ENCODE results near the gene SPATA2L. TPM values are rescaled to one million over a fixed set of nuclear protein-coding genes. Genes with fewer than 3 reads are reported as not detected.

The SPATA2L gene
- total RNA-seq, 1 donor from 2014 or later: 7.0 TPM

DNA sequence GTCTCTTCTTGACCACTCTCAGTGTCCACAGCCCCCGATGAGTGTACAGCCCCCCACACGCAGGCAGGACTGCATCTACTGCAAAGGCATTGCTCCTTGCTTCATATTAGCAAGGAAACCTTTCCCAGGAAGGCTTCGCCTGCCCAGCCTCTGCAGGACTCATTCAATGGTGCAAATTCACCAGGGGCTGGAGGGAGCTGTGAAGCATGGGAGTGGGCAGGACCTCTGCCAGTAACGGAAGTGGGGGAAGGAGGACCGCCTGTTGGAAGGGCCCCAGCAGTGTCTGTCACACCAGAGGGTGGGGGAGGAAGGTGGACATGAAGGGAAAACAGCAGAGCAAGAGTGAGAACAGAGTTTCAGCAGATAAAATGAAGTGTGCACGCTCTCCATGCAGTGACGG lies 41.4 kb downstream of the SPATA2L start:
- TF ChIP-seq, protein P1, sequence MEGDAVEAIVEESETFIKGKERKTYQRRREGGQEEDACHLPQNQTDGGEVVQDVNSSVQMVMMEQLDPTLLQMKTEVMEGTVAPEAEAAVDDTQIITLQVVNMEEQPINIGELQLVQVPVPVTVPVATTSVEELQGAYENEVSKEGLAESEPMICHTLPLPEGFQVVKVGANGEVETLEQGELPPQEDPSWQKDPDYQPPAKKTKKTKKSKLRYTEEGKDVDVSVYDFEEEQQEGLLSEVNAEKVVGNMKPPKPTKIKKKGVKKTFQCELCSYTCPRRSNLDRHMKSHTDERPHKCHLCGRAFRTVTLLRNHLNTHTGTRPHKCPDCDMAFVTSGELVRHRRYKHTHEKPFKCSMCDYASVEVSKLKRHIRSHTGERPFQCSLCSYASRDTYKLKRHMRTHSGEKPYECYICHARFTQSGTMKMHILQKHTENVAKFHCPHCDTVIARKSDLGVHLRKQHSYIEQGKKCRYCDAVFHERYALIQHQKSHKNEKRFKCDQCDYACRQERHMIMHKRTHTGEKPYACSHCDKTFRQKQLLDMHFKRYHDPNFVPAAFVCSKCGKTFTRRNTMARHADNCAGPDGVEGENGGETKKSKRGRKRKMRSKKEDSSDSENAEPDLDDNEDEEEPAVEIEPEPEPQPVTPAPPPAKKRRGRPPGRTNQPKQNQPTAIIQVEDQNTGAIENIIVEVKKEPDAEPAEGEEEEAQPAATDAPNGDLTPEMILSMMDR (IDR thresholded peaks at IDR 0.05): no peak
- POLR2A ChIA-PET: no interaction called here
- no peaks in the 10 kb centered on the region for H3K27me3 Mint-ChIP-seq
- H3K9me3 Mint-ChIP-seq: no peaks in the 10 kb centered on the region
- no peak overlapping the region for H3K27ac Mint-ChIP-seq
- H3K4me3 Mint-ChIP-seq: no peak overlapping the region
- peaks cover 23% of the 10 kb centered on the region for H3K4me1 Mint-ChIP-seq
- H3K36me3 Mint-ChIP-seq (ENCODE audit: low read depth): peaks cover 16% of the 10 kb centered on the region
- no peak for DNase-seq
- intact Hi-C loops (cut with micrococcal nuclease): no loop called here
- no peak for ATAC-seq (ENCODE audit: low read depth)
- CTCF ChIA-PET: no interaction called here

DNA sequence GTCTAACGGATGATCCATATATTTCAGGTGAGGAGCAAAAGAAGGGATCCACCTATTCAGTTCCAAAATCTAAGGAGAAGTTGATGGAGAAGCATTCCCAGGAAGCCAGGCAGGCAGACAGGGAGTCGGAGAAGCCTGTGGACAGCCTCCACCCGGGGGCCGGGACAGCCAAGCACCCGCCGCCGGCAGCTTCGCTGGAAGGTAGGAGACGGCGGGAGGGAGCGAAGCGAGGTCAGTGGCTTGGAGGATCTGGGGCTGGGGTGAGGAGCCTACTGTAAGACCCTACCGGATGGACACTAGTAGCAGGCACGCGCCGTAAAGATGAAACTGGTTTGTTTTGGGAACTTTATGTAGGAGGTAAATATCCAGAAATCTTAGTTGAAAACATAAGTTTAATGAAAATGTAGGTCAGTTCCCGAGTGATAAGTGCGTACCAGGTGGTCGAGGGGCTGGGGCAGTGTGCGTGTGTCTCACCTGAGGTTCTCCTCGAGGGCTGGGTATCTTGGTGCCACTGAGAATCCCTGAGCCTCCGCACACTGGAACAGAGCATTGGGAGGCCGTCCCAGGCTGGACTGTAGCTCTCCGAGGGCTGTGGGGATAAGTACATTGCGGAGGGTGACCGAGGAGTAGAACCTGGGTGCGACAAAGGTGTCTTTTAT lies 43.2 kb downstream of the SPATA2L start:
- ChIA-PET CTCF (interaction anchor here (1.3 kb wide), 1 partner anchor 28 kb away, joined by 3 read pairs; the partner anchor contains the start of gene CDK10), POLR2A (interaction anchor here (1.0 to 1.5 kb wide), 3 partner anchors 19 to 215 kb away, joined by 4 to 9 read pairs (median 4); partner anchors contain the start of gene TCF25)
- H3K27me3 Mint-ChIP-seq: no peaks in the 10 kb centered on the region

DNA sequence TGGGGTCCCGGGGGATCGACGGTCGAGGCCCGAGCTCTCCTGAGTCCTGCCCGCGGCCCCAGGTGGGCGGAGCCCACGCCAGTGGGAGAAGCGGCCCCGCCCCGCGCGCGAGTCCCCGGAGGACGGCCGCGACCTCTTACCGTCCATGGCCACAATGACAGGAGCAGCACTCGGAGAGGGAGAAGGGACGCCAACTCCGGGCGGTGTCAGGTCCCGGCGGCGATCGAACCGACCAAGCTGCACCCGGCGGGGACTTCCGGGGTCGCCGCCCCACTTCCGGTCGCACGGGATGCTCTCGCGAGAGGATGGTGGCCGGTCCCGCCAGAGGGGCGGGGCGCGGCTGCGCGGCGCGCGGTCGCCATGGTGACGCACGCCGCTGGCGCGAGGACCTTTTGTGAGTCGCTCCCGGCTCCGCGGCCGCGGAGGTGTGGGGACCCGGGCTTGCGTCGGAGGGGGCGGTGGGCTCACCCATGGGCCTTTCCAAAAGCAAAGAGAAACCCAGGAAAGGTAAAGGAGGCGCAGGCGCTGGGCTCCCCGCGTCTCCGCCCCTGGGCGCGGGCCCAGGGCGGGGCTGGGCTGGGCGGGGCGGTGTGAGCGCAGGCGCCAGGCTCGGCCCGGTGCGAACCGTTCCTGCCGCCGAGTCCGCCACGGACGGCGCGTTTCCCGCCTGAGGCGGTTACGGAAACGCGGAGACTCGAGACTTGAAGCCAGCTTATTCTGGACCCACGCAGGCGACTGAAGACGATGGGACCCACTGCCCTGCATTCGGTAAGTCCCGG lies 43.9 kb downstream of the SPATA2L start, which contains the start of the genes CHMP1A and SPATA33:
TSS of gene CHMP1A (minus strand) at position 267 of the 779 bp plus-strand sequence. CDS start at position 147, 120 bp downstream.
TSS of gene SPATA33 (plus strand) at position 395 of the 779 bp plus-strand sequence. CDS start at position 471, 76 bp downstream.
- Mint-ChIP-seq H3K4me3 (peak within 1 kb of the TSS; percentile 85), H3K9me3 (no peaks in the 10 kb centered on the region), H3K27me3 (no peaks in the 10 kb centered on the region), H3K27ac (peak within 1 kb of the TSS; percentile 75), H3K4me1 (peaks cover 33% of the 10 kb centered on the region), H3K36me3 (ENCODE audit: low read depth) (peaks cover 16% of the 10 kb centered on the region)
- ATAC-seq (ENCODE audit: low read depth) (peak; percentile 91), DNase-seq (peak; percentile 96)
- intact Hi-C loops (cut with micrococcal nuclease): loop anchor here (1.0 to 5.0 kb wide), 5 partner anchors 29 to 217 kb away; partner anchors contain the start of genes CDK10, FANCA, SPATA2L and SPIRE2
- CTCF ChIA-PET: interaction anchor here (0.9 to 1.3 kb wide), 2 partner anchors 29 to 42 kb away, joined by 3 read pairs; partner anchors contain the start of gene CDK10
- TF ChIP-seq, protein P1 (IDR thresholded peaks at IDR 0.05): no peak
- POLR2A ChIA-PET: interaction anchor here (0.5 to 1.5 kb wide), 11 partner anchors 20 to 410 kb away, joined by 3 to 14 read pairs (median 3); partner anchors contain the start of genes CDK10 and TCF25

More for the DNA sequence above, 43.2 kb downstream of the SPATA2L start:
- no peaks in the 10 kb centered on the region for H3K9me3 Mint-ChIP-seq
- DNase-seq (no peak), ATAC-seq (ENCODE audit: low read depth) (no peak)
- peaks cover 17% of the 10 kb centered on the region for H3K36me3 Mint-ChIP-seq (ENCODE audit: low read depth)
- H3K4me3 Mint-ChIP-seq: peak overlapping the region; percentile 85
- TF ChIP-seq, protein P1 (IDR thresholded peaks at IDR 0.05): no peak
- H3K27ac Mint-ChIP-seq: peak overlapping the region; percentile 61
- intact Hi-C loops (cut with micrococcal nuclease): loop anchor here (1.0 to 5.0 kb wide), 2 partner anchors 28 to 159 kb away; partner anchors contain the start of genes CDK10 and FANCA
- peaks cover 33% of the 10 kb centered on the region for H3K4me1 Mint-ChIP-seq

DNA sequence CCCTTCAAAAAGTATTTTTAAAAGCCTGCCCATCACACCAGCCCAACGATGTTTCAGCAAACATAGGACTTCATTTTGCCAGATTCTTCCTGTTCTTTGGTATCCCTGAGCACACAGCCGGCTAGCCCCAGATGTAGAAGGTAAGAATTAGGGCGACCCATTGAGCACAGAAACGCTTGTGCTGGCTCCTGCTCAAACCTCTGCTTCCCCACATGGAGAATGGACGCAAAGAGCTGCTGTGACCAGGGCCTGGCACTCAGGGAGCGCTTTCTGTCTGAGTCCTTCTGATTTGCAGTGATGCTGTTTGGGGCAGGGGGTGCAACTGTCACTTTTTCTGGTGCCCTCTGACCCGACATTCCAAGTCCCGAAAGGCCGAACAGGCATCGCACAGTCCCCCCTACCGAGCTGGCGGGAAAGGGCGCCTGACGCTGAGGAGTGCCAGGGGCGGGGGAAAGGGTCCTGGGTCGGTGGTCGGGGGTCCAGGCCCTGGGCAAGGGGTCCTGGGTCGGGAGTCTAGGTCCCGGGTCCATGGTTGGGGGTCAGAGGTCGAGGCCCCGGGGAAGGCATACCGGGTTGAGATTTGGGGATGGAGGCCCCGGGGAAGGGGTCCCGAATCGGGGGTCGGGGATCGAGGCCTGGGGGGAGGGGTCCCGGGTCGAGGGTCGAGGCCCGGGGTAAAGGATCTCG lies 44.9 kb downstream of the SPATA2L start:
- ChIA-PET CTCF (interaction anchor here (0.9 kb wide), 1 partner anchor 43 kb away, joined by 3 read pairs; no protein-coding TSS in a partner anchor), POLR2A (interaction anchor here (0.5 to 1.5 kb wide), 9 partner anchors 21 to 409 kb away, joined by 3 to 14 read pairs (median 3); partner anchors contain the start of genes CDK10 and TCF25)
- H3K9me3 Mint-ChIP-seq: no peaks in the 10 kb centered on the region

More for the DNA sequence above, 44.9 kb downstream of the SPATA2L start:
- Mint-ChIP-seq H3K4me3 (peak overlapping the region; percentile 85), H3K4me1 (peaks cover 33% of the 10 kb centered on the region), H3K27me3 (no peaks in the 10 kb centered on the region), H3K36me3 (ENCODE audit: low read depth) (peaks cover 15% of the 10 kb centered on the region), H3K27ac (peak overlapping the region; percentile 71)
- DNase-seq (no peak), ATAC-seq (ENCODE audit: low read depth) (no peak)
- intact Hi-C loops (cut with micrococcal nuclease): loop anchor here (1.0 to 5.0 kb wide), 4 partner anchors 45 to 218 kb away; partner anchors contain the start of genes FANCA, SPATA2L and SPIRE2
- TF ChIP-seq, protein P1 (IDR thresholded peaks at IDR 0.05): no peak

Data from activated B cell treated with CpG ODN at 0.5 μM for 24 hours (primary cell).